Pulmonary artery endothelial cell (primary cell): ENCODE results near the gene RAB11FIP5. TPM values are rescaled to one million over a fixed set of nuclear protein-coding genes. Genes with fewer than 3 reads are reported as not detected.
A peak's percentile ranks its signal among the peaks of the same experiment; 100 is the strongest.
"Not testable (repeated sequence)": the region's sequence is repeated elsewhere in the genome, so short reads cannot be mapped to it uniquely, and the experiment has no call there.

ENCODE experiments used
- DNase-seq: peaks from one replicate; pipeline ENCODE4 v3.0.0-alpha.2; 2011; ENCODE audit warnings: low read depth, low spot score
- total RNA-seq: library from RNA; depleted of rRNA; stranded (reverse); fragments of >200 nt; gene quantifications from 2 replicates; pipeline ENCODE4 v1.2.3, GENCODE V29; 2014

RAB11FIP5 gene
- total RNA-seq, 1 donor from 2014 or later = 47.2 TPM

DNA sequence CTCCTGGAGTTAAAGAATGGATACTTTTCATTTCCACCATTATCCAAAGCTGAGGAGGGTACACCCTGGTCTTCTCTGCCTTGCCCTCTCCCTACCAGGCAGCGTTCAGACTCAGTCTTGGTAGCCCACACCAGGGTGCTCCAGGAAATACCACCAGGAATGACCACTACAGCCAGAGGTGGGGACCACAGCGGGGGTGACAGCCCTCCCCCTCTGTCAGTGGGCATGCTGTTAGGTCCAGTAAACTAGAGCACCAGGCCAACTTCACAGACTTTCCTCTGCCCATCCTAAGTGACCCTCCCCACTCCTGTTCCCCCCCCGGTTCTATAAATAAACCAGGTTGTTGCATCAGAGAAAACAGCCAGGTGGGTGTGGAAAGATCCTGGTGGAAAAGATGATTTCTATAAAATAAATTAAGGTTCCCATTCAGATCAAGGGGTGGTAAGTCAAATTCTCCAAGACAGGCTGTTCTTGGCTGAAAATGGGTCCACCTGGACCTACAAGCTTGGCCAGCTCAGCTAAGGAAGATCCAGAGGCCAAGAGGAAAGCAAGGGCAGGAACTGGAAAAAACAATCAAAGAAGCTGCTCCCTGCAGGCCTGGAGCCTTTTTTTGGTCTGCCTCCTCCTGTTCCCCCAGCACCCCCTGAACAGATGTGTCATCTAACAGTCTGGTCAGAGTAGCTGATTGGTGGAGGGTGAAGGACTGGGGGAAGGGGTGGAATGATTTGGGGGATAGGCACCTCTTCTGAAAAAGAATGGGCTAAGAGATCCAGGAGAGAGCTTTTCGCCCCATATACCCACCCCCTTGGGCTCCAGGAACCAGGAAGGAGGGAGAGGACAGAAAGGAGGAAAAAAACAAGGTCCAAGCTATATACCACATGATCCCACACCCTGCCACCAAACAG, 2.3 kb downstream of the RAB11FIP5 start:
- no peak for DNase-seq

DNA sequence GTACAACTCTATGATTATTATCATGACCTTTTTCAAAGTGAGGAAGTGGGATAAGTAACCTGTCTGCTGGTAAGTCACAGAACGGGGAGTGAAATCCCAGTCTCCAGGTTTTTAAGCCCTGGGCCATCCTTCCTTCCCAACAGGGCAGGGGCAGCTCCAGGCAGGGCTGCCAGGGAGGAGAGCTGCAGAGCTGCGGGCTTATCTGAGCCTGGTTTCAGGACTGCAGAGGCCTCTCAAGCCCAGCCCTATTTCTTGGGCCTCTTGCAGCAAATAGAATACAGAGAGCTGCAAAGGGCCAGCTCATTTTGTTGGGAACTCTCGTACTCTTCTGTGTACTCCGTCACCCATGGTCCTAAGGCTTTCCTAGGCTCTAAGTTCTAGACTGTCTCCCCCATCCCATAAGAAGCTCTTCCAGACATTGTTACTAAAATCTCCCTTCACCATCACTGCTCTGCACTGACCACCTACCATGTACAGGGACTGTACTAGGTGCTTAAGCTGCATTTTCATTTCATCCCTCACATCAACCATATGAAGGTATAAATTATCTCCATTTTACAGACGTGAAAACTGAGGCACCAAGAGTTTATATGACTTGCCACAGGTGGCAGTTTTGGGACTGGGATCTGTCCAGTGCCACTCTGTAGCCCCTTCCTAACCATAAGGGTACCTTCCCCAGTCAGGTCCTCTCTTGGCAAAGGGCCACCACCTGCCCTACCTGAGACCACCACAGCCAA, 3.1 kb downstream of the RAB11FIP5 start:
- no peak for DNase-seq

GRCh38 chr2:73107211-73107926, 5.4 kb downstream of the RAB11FIP5 start:
- DNase-seq = no peak

- DNase-seq = no peak
Observed at GRCh38 chr2:73106791-73107190, 6.0 kb downstream of the RAB11FIP5 start.

GRCh38 chr2:73105511-73105971, 7.2 kb downstream of the RAB11FIP5 start:
- DNase-seq = no peak

GRCh38 chr2:73104933-73105332, 7.8 kb downstream of the RAB11FIP5 start:
- no peak for DNase-seq

DNA sequence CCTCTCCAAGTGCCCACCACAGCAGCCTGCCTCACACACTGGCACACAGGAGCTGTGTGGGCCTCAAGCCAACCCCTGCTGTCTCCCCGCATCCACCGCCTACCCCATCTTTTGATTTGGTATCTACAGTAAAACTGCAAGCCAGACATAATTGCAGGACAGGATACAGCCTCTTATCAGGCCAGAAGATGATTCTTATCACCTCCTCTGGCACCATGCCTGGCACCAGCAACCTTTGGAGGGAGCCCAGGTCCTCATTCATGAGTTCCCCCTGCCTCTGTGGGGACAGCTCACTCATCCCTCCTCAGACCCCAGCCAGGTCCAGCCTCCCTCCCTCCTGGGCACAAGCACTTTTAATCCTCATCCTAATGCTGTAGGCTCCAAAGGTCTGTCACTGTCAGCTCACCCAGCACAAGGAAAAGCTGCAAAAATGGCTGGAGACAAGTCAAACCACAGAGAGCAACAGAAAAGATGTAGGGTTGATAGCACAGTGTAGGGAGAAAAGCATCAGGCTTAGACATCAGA, 9.7 kb downstream of the RAB11FIP5 start:
- DNase-seq = no peak

DNA sequence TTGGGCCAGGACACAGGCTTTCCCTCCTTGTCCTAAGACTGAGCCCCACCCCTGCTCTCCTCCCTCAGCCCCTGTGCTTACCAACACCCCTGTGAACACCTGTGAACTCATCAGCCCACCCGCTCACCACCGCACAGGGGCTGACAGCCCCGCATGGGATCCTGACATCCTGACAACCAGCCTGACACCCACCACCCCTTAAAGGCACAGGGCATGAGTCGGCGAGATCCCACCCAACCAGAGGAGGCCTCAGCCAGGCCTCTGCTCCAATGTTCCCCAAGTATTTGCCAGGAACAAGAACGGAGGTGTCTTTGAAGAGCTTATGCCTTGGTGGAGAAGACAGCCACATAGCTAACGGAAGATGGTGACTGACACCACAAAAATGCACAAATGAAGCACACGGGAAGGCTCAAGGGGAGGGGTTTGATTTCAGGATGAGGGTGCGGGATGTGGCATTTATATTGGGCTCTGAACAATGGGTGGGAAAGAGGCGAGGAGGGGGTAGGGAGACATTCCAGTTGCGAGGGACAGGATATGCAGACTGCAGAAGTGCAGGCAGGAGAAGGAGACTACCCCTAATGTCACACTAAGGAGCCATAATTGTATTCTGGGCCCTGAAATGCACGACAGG, 11.0 kb downstream of the RAB11FIP5 start:
- no peak for DNase-seq

DNA sequence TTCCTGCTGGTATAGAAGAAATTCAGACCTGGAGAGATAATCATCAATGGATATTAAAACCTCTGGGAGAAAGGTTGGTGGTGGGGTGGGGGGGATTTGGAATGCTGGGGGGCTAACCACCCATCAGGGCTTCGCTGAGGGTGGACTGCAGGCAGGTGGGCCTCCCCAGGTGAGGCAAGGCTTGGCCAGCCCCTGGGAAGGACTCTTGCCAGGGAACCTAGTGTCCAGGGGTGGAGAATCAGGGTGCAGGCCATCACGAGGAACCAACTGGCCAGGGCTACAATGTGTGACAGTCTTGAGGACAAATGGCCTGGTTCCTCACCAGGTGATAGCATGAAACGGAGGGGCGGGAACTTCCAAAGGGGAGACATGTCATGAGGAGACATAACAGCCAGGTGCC, 11.8 kb downstream of the RAB11FIP5 start:
- DNase-seq = no peak

DNA sequence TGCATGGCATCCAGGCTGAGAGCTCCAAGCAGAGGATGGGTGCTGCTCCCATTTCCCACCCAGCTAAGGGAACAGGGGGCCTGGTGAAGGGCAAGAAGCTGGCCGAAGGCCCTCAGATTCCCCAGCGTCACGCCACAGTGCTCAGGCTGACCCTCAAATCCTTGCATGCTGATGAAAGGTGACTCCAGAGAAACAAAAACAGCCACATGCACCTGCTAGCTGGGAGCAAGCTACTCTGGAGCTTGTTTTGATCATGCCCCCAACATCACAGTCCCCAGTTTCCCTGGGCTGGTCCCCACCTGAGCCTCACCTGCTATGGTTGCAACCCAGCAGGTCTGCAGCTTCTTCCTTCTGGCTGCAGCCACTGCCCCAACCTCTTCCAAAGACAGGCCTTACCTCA, 13.3 kb downstream of the RAB11FIP5 start:
- no peak for DNase-seq

GRCh38 chr2:73095910-73096309, 16.8 kb downstream of the RAB11FIP5 start:
- DNase-seq = no peak

- DNase-seq = not testable (repeated sequence)
Observed at GRCh38 chr2:73093601-73094218, 19.0 kb downstream of the RAB11FIP5 start.

- no peak for DNase-seq
Observed at GRCh38 chr2:73092146-73092783, 20.5 kb downstream of the RAB11FIP5 start.

DNA sequence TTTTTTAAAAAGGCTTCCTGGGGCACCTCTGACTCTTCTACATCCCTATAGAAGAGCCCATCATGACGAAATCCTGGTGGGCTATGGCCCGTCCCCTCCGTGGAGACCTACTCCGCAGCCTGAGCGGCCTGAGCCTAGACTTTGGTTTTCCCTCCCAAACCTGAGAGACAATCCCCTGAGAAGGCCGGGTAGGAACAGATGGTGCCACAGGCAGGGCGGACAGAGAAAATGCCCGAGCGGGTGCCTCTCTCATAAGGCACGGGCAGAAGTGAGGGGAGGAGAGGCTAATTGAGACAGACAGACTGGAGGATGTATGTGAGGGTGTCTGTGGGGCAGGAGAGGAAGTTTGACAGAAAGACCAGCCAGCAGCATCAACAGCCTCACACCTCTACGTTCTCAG, 21.1 kb downstream of the RAB11FIP5 start:
- DNase-seq = no peak

DNA sequence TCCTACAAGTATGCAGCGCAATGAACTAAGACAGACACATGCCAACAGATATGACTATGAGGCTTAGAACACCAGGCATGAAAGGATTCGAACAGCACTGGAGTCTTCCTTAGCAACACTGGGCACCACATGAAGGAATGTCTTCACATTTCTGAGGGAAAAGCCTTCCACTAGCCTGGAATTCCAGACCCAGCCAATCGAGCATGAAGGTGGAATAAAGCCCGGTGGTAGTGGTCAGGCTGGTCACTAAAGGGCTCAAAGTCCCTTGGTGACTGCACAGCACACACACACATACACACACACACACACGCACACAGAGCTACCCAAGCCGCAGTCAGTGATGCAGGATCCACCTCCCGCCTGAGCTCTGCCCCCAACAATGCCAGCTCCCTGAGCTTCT, 21.6 kb downstream of the RAB11FIP5 start:
- DNase-seq = no peak

DNA sequence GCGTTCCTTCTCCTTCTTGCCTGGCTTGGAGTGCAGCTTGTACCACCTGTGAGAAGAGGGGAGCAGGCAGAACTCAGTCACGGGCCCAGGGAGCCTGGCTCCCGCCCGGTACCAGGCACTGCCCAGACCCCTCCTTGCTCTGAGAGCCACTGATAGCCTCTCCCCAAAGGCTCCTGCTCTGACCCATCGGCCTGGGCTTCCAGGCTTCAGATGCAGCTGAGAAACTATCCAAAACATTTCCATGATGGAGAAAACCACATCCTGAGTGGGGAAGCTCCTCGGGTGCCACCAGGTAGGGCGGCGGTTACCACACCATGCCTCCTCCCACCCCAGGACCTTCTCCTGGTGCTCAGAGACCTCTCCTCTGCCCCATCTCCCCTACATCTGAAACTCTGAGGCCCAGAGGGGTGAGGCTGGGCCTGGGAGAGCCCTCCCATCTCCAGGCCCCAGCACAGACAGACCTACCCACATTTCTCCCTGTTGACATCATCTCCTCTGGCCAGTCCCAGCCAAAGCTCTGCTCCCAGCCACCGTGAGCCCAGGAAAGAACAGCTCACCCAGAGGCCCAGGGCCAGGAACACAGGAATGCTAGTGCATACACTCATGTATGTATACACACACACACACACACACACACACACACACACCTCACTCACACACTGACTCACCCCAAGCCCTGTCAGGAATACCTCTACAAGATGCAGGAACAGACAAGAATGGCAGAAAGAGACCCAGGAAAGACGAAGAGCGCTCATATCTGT, 23.3 kb downstream of the RAB11FIP5 start:
- peak; percentile 60 for DNase-seq

GRCh38 chr2:73088703-73089102, 24.0 kb downstream of the RAB11FIP5 start:
- DNase-seq = no peak

DNA sequence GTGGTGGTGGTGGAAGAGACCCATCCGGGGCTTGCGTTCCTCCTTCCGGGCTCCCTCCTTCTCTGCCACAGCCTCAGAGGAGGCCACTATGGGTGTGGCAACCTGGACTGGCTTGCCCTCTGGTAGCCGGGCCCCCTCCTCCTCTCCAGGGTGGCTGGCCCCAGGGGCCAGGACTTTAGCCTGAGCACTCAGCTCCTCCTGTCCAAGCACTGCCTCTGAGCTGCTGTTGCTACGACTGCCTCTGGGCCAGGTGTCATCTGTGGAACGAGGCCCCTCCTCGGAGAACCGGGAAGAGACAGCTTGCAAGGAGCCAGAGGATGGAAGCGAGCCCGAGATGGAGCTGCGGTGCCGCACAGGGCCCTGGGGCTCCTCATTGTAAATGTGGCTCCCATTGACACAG, 24.5 kb downstream of the RAB11FIP5 start:
- DNase-seq = no peak

DNA sequence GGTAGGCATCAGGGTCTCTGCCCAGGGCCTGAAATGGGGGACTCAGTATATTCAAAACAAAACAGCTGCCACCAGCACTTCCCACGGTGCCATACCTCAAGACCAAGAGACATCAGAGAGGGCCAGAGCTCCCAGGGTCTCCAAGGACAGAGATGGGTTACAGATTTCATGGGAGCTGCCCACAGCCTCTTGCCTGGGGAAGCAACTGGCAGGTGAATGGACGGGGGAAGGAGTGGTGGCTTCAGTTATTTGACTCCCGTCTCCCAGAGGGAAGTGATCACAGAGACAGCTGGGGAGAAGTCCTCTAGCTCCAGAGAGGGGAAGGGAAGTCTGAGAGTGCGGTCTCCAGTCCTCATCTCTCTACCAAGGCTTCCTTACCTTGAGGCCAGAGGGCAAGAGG, 25.4 kb downstream of the RAB11FIP5 start:
- no peak for DNase-seq
